CD4-positive, alpha-beta T cell (primary cell): ENCODE measurements around the gene FIBIN. TPM values are rescaled to one million over a fixed set of nuclear protein-coding genes. Genes with fewer than 3 reads are reported as not detected.

Experiments
- ATAC-seq: fragments of 200-7000 bp; cut with Tn5 transposase; one replicate; pipeline ENCODE4 v1.10.0; 2022; ENCODE audit warnings: mild to moderate bottlenecking; ENCODE audit not compliant: poor library complexity
- CTCF ChIA-PET: fragments of 350-600 bp; sonication (Branson Sonifier 250); formaldehyde crosslinking; loops from one replicate; lab custom pipeline; 2021; ENCODE audit warnings: antibody characterized with exemption, inconsistent platforms; lab: Charles Lee
- POLR2A ChIA-PET: fragments of 350-600 bp; sonication (Branson Sonifier 250); formaldehyde crosslinking; loops from one replicate; lab custom pipeline; 2021; ENCODE audit warnings: antibody characterized with exemption, inconsistent platforms; lab: Charles Lee
- DNase-seq, 14 experiments: peaks; one replicate each; pipeline ENCODE4 v3.0.0-alpha.2; 2013 to 2020; ENCODE audit warnings: mixed read lengths in 2 of 14
- H3K27ac ChIP-seq, 2 donors: one replicate each; pipeline versions ENCODE4 v1.5.1 to v1.7.0; 2013; ENCODE audit warnings: low read length in 2 of 2, low read depth in 1 of 2, mild to moderate bottlenecking in 1 of 2
- H3K27me3 ChIP-seq, 2 experiments: 1 replicate in 1 of 2; 2 replicates in 1 of 2; pipeline versions ENCODE4 v1.6.1 to v1.7.0; 2013; ENCODE audit warnings: low read length in 2 of 2, control low read depth in 1 of 2, mild to moderate bottlenecking in 1 of 2, moderate library complexity in 1 of 2; ENCODE audit not compliant: insufficient read depth in 2 of 2, control insufficient read depth in 1 of 2
- H3K36me3 ChIP-seq: one replicate; pipeline ENCODE4 v1.6.1; 2013; ENCODE audit warnings: low read length, control low read depth; ENCODE audit not compliant: insufficient read depth
- H3K4me1 ChIP-seq: one replicate; pipeline ENCODE4 v1.6.1; 2013; ENCODE audit warnings: low read length, control low read depth; ENCODE audit not compliant: insufficient read depth
- H3K4me3 ChIP-seq: one replicate; pipeline ENCODE4 v1.5.1; 2013; ENCODE audit warnings: mild to moderate bottlenecking, low read length, moderate library complexity
- H3K9me3 ChIP-seq, 2 experiments: 1 replicate in 1 of 2; 2 replicates in 1 of 2; pipeline versions ENCODE4 v1.6.1 to v1.7.0; 2013; ENCODE audit warnings: low read length in 2 of 2, mild to moderate bottlenecking in 2 of 2, control low read depth in 1 of 2, moderate library complexity in 1 of 2; ENCODE audit not compliant: control insufficient read depth in 1 of 2, insufficient read depth in 1 of 2
- H3K27ac Mint-ChIP-seq: one replicate; pipeline ENCODE4 v1.8.0; 2020; ENCODE audit warnings: mixed read lengths
- H3K27me3 Mint-ChIP-seq: one replicate; pipeline ENCODE4 v1.8.0; 2021; ENCODE audit warnings: mixed read lengths
- H3K36me3 Mint-ChIP-seq: one replicate; pipeline ENCODE4 v1.8.0; 2021; ENCODE audit warnings: low read depth, mixed read lengths
- H3K4me1 Mint-ChIP-seq: one replicate; pipeline ENCODE4 v1.8.0; 2021; ENCODE audit warnings: low read depth, mixed read lengths
- H3K4me3 Mint-ChIP-seq: one replicate; pipeline ENCODE4 v1.8.0; 2020; ENCODE audit warnings: mild to moderate bottlenecking, mixed read lengths
- H3K9me3 Mint-ChIP-seq: one replicate; pipeline ENCODE4 v1.8.0; 2020; ENCODE audit warnings: mixed read lengths
- CTCF ChIP-seq: fragments of 200-600 bp; IDR thresholded peaks from one replicate; pipeline ENCODE4 v1.8.0; 2022; ENCODE audit warnings: antibody characterized with exemption, mild to moderate bottlenecking
- intact Hi-C, 2 experiments: fragments of 100-400 bp; cut with DNase I in 1 of 2; cut with micrococcal nuclease in 1 of 2; formaldehyde crosslinking; loops; one replicate each; pipeline versions ENCODE4 v1.15.1 to v1.9.0; 2023 to 2025; cut with DNase I, micrococcal nuclease
- total RNA-seq, 174 experiments: library from RNA in 2 of 174; stranded (reverse) in 2 of 174; gene quantifications; one replicate each; pipeline ENCODE4 v1.2.3 and lab custom pipeline; 2021 to 2026

FIBIN gene
- total RNA-seq, 2 experiments from 2014 or later: not detected

- ATAC-seq: no peak
- no peak overlapping the region for H3K27ac Mint-ChIP-seq
- H3K27me3 Mint-ChIP-seq: no peaks in the 10 kb centered on the region
- peaks cover 5% of the 10 kb centered on the region in 2 experiments for H3K9me3 ChIP-seq
- no peak for DNase-seq
- no peak overlapping the region for H3K4me3 Mint-ChIP-seq
- H3K4me1 ChIP-seq: no peaks in the 10 kb centered on the region
- no peak overlapping the region for H3K4me3 ChIP-seq
- no peaks in the 10 kb centered on the region for H3K4me1 Mint-ChIP-seq
- intact Hi-C loops: no loop called here
- TF ChIP-seq CTCF: no peak
- no peak overlapping the region for H3K27ac ChIP-seq
- no peaks in the 10 kb centered on the region for H3K36me3 ChIP-seq
- peaks cover 6% of the 10 kb centered on the region for H3K9me3 Mint-ChIP-seq
- H3K27me3 ChIP-seq: no peaks in the 10 kb centered on the region
- no peaks in the 10 kb centered on the region for H3K36me3 Mint-ChIP-seq
- CTCF ChIA-PET: no interaction called here
- POLR2A ChIA-PET: no interaction called here
These were observed 46.5 kb upstream of the FIBIN start for GRCh38 chr11:26947379-26947844.

GRCh38 chr11:26947904-26948639, 45.8 kb upstream of the FIBIN start:
- no peak for TF ChIP-seq CTCF
- Mint-ChIP-seq H3K9me3 (peaks cover 6% of the 10 kb centered on the region), H3K4me3 (no peak overlapping the region), H3K27me3 (no peaks in the 10 kb centered on the region), H3K4me1 (no peaks in the 10 kb centered on the region), H3K27ac (no peak overlapping the region), H3K36me3 (no peaks in the 10 kb centered on the region)
- Histone ChIP-seq H3K4me3 (no peak overlapping the region), H3K27ac (no peak overlapping the region), H3K36me3 (no peaks in the 10 kb centered on the region), H3K9me3 (peaks cover 5% of the 10 kb centered on the region in 2 experiments), H3K4me1 (no peaks in the 10 kb centered on the region), H3K27me3 (no peaks in the 10 kb centered on the region)
- ATAC-seq (no peak), DNase-seq (no peak)
- ChIA-PET POLR2A (no interaction called here), CTCF (no interaction called here)
- intact Hi-C loops: no loop called here

GRCh38 chr11:26948881-26949280, 45.0 kb upstream of the FIBIN start:
- H3K9me3 Mint-ChIP-seq: peaks cover 8% of the 10 kb centered on the region
- H3K27ac Mint-ChIP-seq: no peak overlapping the region
- ATAC-seq (no peak), DNase-seq (no peak)
- Histone ChIP-seq H3K27ac (no peak overlapping the region), H3K9me3 (peaks cover 5% of the 10 kb centered on the region in 2 experiments), H3K27me3 (no peaks in the 10 kb centered on the region), H3K4me1 (no peaks in the 10 kb centered on the region), H3K36me3 (no peaks in the 10 kb centered on the region), H3K4me3 (no peak overlapping the region)
- intact Hi-C loops: no loop called here
- H3K27me3 Mint-ChIP-seq: no peaks in the 10 kb centered on the region
- H3K36me3 Mint-ChIP-seq: no peaks in the 10 kb centered on the region
- H3K4me3 Mint-ChIP-seq: no peak overlapping the region
- TF ChIP-seq CTCF: no peak
- no peaks in the 10 kb centered on the region for H3K4me1 Mint-ChIP-seq
- POLR2A ChIA-PET: no interaction called here
- CTCF ChIA-PET: no interaction called here
